ENCODE results near the gene SSUH2.
"Not testable (repeated sequence)": the region's sequence is repeated elsewhere in the genome, so short reads cannot be mapped to it uniquely, and the experiment has no call there.

The SSUH2 gene

GRCh38 chr3:8644748-8645390 lies at the start of gene SSUH2:
TSS of gene SSUH2 (minus strand) at chr3:8644798. CDS start at chr3:8644758, 40 bp downstream.
- DNase-seq = no peak

GRCh38 chr3:8691295-8691694 lies 46.7 kb upstream of the SSUH2 start:
- not testable (repeated sequence) for DNase-seq

GRCh38 chr3:8684992-8685391 lies 40.4 kb upstream of the SSUH2 start:
- DNase-seq = not testable (repeated sequence)

DNA sequence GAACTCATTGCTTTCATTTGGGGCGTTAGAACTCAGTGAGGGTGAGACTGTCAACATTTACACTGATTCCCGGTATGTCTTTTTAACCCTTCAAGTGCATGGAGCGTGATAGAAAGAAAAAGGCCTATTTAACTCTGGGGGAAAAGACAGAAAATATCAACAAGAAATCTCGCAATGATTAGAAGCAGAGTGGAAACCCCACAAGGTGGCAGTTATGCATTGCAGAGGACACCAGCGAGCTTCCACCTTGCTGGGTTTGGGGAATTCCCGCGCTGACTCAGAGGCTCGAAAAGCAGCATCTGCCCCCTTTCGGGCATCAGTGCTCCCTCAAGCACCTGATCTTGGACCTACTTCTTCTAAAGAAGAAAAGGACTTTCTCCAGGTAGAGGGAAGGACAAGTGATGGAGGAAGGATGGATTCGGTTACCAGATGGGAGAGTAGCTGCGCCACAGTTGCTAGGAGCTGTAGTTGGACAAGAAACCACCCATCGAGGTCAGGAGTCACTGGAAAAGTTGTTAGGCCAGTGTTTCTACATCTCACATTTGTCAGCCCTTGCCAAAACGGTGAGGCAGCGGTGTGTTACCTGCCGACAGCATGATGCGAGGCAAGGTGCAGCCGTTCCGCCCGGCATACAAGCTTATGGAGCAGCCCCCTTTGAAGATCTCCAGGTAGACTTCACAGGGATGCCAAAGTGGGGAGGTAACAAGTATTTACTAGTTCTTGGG lies 38.4 kb upstream of the SSUH2 start:
- DNase-seq = peak; percentile 28

- DNase-seq = not testable (repeated sequence)
These were observed 37.4 kb upstream of the SSUH2 start for GRCh38 chr3:8681881-8682538.

DNA sequence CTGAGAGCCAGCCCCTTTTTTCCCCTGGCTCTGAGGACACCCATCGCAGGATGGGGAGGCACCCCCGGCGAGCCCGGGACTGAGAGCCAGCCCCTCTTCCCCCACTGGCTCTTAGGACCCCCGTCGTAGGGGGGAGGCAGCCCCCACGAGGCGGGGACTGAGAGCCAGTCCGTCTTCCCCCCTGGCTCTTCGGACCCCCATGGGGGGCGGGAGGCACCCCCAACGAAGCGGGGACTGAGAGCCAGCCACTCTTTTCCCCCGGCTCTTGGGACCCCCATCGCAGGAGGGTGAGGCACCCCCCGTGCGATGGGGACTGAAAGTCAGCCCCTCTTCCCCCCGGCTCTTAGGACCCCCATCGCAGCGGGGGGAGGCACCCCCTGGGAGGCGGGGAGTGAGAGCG lies 36.8 kb upstream of the SSUH2 start:
- no peak for DNase-seq

- DNase-seq = not testable (repeated sequence)
These were observed 35.4 kb upstream of the SSUH2 start for GRCh38 chr3:8679817-8680553.

GRCh38 chr3:8678751-8679150 lies 34.2 kb upstream of the SSUH2 start:
- no peak for DNase-seq

DNA sequence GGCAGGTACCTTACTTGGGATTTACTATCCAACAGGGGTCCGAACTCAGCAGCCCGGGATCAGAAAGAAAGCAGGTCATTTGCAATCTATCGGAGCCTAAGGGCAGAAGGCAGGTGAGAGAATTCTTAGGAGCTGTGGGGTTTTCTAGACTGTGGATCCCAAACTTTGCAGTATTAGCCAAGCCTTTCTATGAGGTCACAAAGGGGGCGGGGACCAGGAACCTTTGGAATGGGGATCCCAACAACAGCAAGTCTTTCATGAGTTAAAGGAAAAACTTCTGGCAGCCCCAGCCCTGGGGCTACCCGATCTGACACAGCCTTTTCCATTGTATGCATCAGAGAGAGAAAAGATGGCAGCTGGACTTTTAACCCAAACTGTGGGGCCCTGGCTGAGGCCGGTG lies 32.7 kb upstream of the SSUH2 start:
- DNase-seq = not testable (repeated sequence)

DNA sequence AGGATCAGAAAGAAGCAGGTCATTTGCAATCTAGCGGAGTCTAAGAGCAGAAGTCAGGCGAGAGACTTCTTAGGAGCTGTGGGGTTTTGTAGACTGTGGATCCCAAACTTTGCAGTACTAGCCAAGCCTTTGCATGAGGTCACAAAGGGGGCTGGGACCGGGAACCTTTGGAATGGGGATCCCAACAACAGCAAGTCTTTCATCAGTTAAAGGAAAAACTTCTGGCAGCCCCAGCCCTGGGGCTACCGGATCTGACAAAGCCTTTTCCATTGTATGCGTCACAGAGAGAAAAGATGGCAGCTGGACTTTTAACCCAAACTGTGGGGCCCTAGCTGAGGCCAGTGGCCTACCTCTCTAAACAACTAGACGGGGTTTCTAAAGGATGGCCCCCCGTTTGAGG lies 31.0 kb upstream of the SSUH2 start:
- not testable (repeated sequence) for DNase-seq

DNA sequence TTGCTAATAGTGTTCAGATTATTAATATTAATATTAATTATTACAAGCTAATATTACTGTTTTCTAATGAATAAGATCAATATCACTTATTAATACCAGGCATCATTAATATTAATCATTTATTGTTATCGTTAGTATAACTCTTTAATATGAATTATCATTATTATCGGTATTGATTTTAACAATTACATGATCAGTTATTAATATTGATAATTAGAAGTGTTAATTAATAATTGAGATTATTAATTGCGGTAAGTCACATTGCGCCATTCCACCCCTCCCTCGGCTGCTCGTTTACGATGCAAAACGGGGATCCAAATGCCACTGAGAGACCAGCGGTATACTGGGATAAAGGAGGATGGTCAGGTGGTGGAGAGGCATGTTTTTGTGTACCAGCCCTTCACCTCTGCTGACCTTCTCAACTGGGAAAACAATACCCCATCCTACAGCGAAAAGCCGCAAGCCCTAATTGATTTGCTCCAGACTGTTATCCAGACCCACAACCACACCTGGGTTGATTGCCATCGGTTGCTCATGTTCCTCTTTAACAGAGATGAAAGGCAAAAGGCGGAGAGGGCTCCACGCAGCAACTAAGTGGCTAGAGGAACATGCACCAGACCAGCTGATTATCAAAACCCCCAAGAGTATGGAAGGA lies 28.6 kb upstream of the SSUH2 start:
- DNase-seq = no peak

GRCh38 chr3:8669019-8669418 lies 24.4 kb upstream of the SSUH2 start:
- DNase-seq = no peak

GRCh38 chr3:8668216-8668615 lies 23.6 kb upstream of the SSUH2 start:
- no peak for DNase-seq

GRCh38 chr3:8667463-8668091 lies 23.0 kb upstream of the SSUH2 start:
- DNase-seq = no peak

GRCh38 chr3:8665407-8665896 lies 20.9 kb upstream of the SSUH2 start:
- DNase-seq = no peak

DNA sequence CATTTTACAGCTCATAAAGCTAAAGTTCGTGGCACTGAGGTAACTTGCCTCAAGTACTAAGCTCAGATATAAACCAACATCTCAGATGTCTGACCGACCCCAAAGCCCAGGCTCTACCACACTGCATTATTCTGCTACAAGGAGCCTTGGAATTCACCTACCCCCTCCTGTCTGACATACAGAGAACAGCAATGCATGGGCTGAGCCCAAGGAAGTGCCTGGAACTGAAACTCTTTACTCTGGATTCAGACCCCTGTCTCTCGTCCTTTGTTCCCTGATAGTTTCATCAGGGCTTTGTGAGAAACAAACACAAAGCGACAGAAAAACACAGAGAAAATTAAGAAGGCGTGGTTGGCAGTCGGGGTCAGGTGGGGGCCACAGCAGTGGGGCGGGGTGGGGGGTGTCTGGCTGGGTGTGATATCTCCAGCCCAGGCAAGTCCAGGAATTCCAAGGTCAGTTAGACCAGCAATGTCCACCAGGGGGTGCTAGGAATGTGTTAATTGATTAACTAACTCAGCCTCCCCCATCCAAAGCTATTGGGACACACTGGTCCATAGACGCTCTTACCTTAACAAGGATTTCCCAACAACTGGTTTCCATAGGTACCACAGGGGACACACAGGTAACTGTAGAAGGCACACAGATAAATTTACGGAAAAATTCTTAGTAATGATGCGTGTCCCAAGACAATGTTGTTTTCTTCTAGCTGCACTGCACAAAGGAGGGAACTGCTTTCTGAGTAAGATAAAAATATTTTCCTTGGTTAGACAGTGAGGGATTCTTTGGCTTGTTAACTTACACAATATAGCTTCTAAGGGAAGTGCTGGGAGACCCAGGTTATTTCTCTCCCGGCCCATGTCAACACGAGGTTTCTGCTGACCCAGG lies 18.8 kb upstream of the SSUH2 start:
- peak; percentile 71 for DNase-seq

DNA sequence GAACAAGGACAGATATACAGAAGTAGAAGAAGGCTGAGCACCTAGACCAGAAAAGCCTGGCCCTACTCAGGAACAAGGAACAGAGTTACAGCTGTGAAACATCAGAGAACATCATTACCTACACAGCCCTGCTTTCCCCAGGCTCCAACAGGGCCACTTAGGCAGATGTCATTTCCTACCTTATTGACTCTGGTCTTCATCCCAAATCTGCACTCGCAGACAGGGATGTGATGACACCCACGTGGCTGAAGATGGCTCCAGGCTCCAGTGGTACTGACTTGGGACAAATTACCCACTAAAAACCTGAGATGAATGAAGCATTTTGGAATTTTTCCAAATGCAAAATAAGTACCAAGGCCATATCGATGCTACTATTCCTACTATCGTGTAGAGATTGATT lies 18.0 kb upstream of the SSUH2 start:
- DNase-seq = no peak

GRCh38 chr3:8660175-8661118 lies 15.8 kb upstream of the SSUH2 start:
- DNase-seq = no peak

DNA sequence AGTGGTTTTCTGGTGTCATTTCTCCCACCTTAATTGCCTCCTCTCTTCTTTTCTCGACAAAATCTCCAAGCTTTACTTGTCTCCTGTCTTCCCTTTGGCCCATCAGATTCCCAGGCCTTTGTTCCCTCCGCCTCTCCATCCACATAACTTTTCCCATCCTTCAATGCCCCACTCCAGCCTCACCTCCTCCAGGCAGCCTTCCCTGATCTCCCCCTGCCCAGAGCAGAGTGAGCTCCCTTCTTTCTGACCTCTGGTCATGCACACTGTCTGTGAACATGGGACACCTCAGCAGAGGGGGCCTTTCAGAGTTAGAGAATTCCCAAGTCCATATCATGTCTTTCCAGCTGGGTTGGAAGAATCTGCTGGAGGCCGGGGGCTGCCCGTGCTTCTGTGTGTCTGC lies 14.6 kb upstream of the SSUH2 start:
- DNase-seq = no peak

Data from activated CD4-positive, alpha-beta T cell treated with anti-CD3 and anti-CD28 coated beads for 48 hours (primary cell).